GM12878 (cell line): ENCODE results near the gene BPIFA1. TPM values are rescaled to one million over a fixed set of nuclear protein-coding genes. Genes with fewer than 3 reads are reported as not detected.

Experiments used
- ATAC-seq: fragments of 200-7000 bp; cut with Tn5 transposase; 3 replicates; pipeline ENCODE4 v1.9.1; 2020; ENCODE audit warnings: mild to moderate bottlenecking, moderate library complexity
- BruUV-seq: library from RNA; stranded (reverse); fragments of 400-500 nt; replicated peaks from 2 replicates; lab custom pipeline; 2021; lab: Mats Ljungman, UMichigan
- CTCF ChIA-PET: fragments of 300-600 bp; sonication (Branson Sonifier 250); formaldehyde crosslinking; extraction: SDS; loops from one replicate; lab custom pipeline; 2021; ENCODE audit warnings: inconsistent platforms; lab: Yijun Ruan, JAX
- POLR2A ChIA-PET: fragments of 350-600 bp; formaldehyde crosslinking; extraction: SDS; loops from one replicate; lab custom pipeline; 2021; ENCODE audit warnings: inconsistent platforms; lab: Charles Lee
- RAD21 ChIA-PET: fragments of 300-600 bp; sonication (Branson Sonifier 250); formaldehyde crosslinking; loops from one replicate; lab custom pipeline; 2023; ENCODE audit warnings: antibody characterized with exemption; ENCODE audit not compliant: unreplicated experiment; lab: Charles Lee
- SMC1A ChIA-PET: fragments of 300-600 bp; sonication (Branson Sonifier 250); formaldehyde crosslinking; loops from one replicate; lab custom pipeline; 2023; ENCODE audit not compliant: unreplicated experiment, uncharacterized antibody; lab: Charles Lee
- DNase-seq: peaks from one replicate; pipeline ENCODE4 v3.0.0-alpha.2; 2011; ENCODE audit warnings: low read depth, low spot score
- FAIRE-seq: peaks from 3 replicates; lab custom pipeline; 2011; peaks lifted over from hg19 to GRCh38; lab: Jason Lieb, UNC
- H2AFZ ChIP-seq: 2 replicates; pipeline ENCODE4 v1.6.0; 2011; ENCODE audit warnings: low read depth, low read length, control low read depth; ENCODE audit not compliant: control insufficient read depth
- H3K27ac ChIP-seq: 2 replicates; pipeline ENCODE4 v1.5.1; 2011; ENCODE audit warnings: control low read depth; ENCODE audit not compliant: control insufficient read depth, insufficient read depth
- H3K27me3 ChIP-seq, 2 experiments: replicated peaks in 1 of 2; 2 replicates each; pipeline versions ENCODE4 v1.6.0 to v1.6.1; 2011; ENCODE audit warnings: low read length in 1 of 2; ENCODE audit not compliant: control insufficient read depth in 2 of 2, insufficient read depth in 2 of 2
- H3K36me3 ChIP-seq, 2 experiments: 2 replicates each; pipeline ENCODE4 v1.5.1; 2011; ENCODE audit warnings: low read length in 1 of 2; ENCODE audit not compliant: control insufficient read depth in 2 of 2, insufficient read depth in 2 of 2
- H3K4me1 ChIP-seq: 2 replicates; pipeline ENCODE4 v1.6.1; 2011; ENCODE audit warnings: mild to moderate bottlenecking, low read length, moderate library complexity, mixed read lengths; ENCODE audit not compliant: control insufficient read depth, insufficient read depth
- H3K4me2 ChIP-seq: 2 replicates; pipeline ENCODE4 v1.6.0; 2011; ENCODE audit warnings: control low read depth; ENCODE audit not compliant: control insufficient read depth, insufficient read depth
- H3K4me3 ChIP-seq: fragments of 200-600 bp; sonication (generic); 2 replicates; pipeline ENCODE4 v1.5.1; 2016
- H3K79me2 ChIP-seq: 2 replicates; pipeline ENCODE4 v1.6.0; 2011; ENCODE audit warnings: low read length; ENCODE audit not compliant: control insufficient read depth, insufficient read depth
- H3K9ac ChIP-seq: 2 replicates; pipeline ENCODE4 v1.8.0; 2011; ENCODE audit warnings: low read length, control low read depth, mixed read lengths; ENCODE audit not compliant: control insufficient read depth, insufficient read depth
- H3K9me3 ChIP-seq: replicated peaks from 3 replicates; pipeline ENCODE4 v1.5.1; 2011; ENCODE audit warnings: mild to moderate bottlenecking, low read length; ENCODE audit not compliant: control insufficient read depth, insufficient read depth
- H4K20me1 ChIP-seq: 2 replicates; pipeline ENCODE4 v1.6.0; 2011; ENCODE audit not compliant: control insufficient read depth, insufficient read depth
- CBX5 ChIP-seq: sonication (generic); IDR thresholded peaks from 2 replicates; pipeline ENCODE4 v1.6.1; 2016; ENCODE audit warnings: low read depth, moderate library complexity, mild to moderate bottlenecking, inconsistent platforms
- MEF2A ChIP-seq: IDR thresholded peaks from 2 replicates; pipeline ENCODE4 v1.6.1; 2011; ENCODE audit warnings: low read depth, mild to moderate bottlenecking, low read length, moderate library complexity; ENCODE audit not compliant: insufficient read depth
- MEF2B ChIP-seq: fragments of 450-650 bp; IDR thresholded peaks from 2 replicates; pipeline ENCODE4 v1.6.1; 2018; ENCODE audit warnings: mild to moderate bottlenecking, moderate library complexity; ENCODE audit not compliant: partially characterized antibody, poor library complexity, severe bottlenecking
- MTA3 ChIP-seq: IDR thresholded peaks from 2 replicates; pipeline ENCODE4 v1.6.1; 2012; ENCODE audit warnings: low read length, inconsistent platforms, borderline replicate concordance
- RELB ChIP-seq: fragments of 450-650 bp; IDR thresholded peaks from 2 replicates; pipeline ENCODE4 v1.6.1; 2017; ENCODE audit warnings: low read depth, mild to moderate bottlenecking, moderate library complexity
- SMARCA5 ChIP-seq: fragments of 450-650 bp; IDR thresholded peaks from 2 replicates; pipeline ENCODE4 v1.6.1; 2017; ENCODE audit warnings: mild to moderate bottlenecking
- SUPT20H ChIP-seq: IDR thresholded peaks from 2 replicates; pipeline ENCODE4 v1.6.1; 2011; ENCODE audit warnings: low read depth, mild to moderate bottlenecking, low read length, moderate library complexity, borderline replicate concordance; ENCODE audit not compliant: control insufficient read depth
- USF2 ChIP-seq: IDR thresholded peaks from 2 replicates; pipeline ENCODE4 v1.6.1; 2011; ENCODE audit warnings: low read depth, low read length, improper control_type of control experiment, borderline replicate concordance
- WGBS: methylation state at CpG from one replicate; pipeline ENCODE4 v1.1.6; 2016; ENCODE audit warnings: low lambda C conversion rate; ENCODE audit not compliant: insufficient replicate concordance, insufficient coverage; ENCODE audit errors: missing lambda C conversion rate; 5-methylcytosine and 5-hydroxymethylcytosine counted together
- in situ Hi-C: fragments of 300-500 bp; cut with MboI; formaldehyde crosslinking; loops from 9 replicates; pipeline ENCODE4 v1.14.3; 2018; ENCODE audit warnings: mixed read lengths
- intact Hi-C: fragments of 100-400 bp; cut with micrococcal nuclease; formaldehyde crosslinking; loops from one replicate; pipeline ENCODE4 v1.14.2; 2022; ENCODE audit not compliant: unreplicated experiment
- polyA plus RNA-seq, 11 experiments: library from polyadenylated mRNA; depleted of rRNA in 4 of 11; unstranded in 6 of 11; stranded (reverse) in 5 of 11; fragments of >200 nt; fragmentation: Nextera tagmentation in 4 of 11; fragmentation: Illumina TruSeq in 1 of 11; extraction: Ambion mirVana in 4 of 11; extraction: Trizol in 1 of 11; gene quantifications; 1 replicate in 1 of 11; 2 replicates in 10 of 11; pipeline versions ENCODE4 v1.2.1 to v1.2.3, GENCODE V29; 2011 to 2016; ENCODE audit warnings: inconsistent platforms in 2 of 11, missing spikeins in 2 of 11, low read depth in 1 of 11
- total RNA-seq, 4 experiments: library from RNA; depleted of rRNA in 3 of 4; stranded (reverse); fragments of >200 nt in 3 of 4; fragmentation: Illumina TruSeq in 1 of 4; extraction: Trizol in 1 of 4; gene quantifications; 2 replicates each; pipeline versions ENCODE4 v1.2.1 to v1.2.3, GENCODE V29; 2013 to 2021

BPIFA1 gene
- total and polyA plus RNA-seq, 10 of the 15 experiments (the other 5 are each of a cell fraction or from before 2014, with no cell fraction given) = not detected

- ChIA-PET RAD21 (no interaction called here), SMC1A (no interaction called here), CTCF (no interaction called here), POLR2A (no interaction called here)
- no TSS peak for BruUV-seq
- in situ Hi-C loops = no loop called here
- FAIRE-seq = no peak
- Histone ChIP-seq H3K9ac (no peak overlapping the region), H3K36me3 (no peaks in the 10 kb centered on the region), H2AFZ (no peak overlapping the region), H3K27ac (no peak overlapping the region), H3K27me3 (no peaks in the 10 kb centered on the region), H3K4me1 (no peaks in the 10 kb centered on the region), H3K79me2 (no peaks in the 10 kb centered on the region), H3K4me3 (no peak overlapping the region), H3K4me2 (no peak overlapping the region), H4K20me1 (no peaks in the 10 kb centered on the region), H3K9me3 (no peaks in the 10 kb centered on the region)
- DNase-seq = no peak
- TF ChIP-seq SMARCA5 = no peak
- TF ChIP-seq USF2 = no peak
- no peak for TF ChIP-seq CBX5
- TF ChIP-seq RELB = no peak
- TF ChIP-seq MEF2B = no peak
- TF ChIP-seq MTA3 = no peak
- TF ChIP-seq SUPT20H = no peak
- TF ChIP-seq MEF2A = no peak
- 28% methylated on average over 5 of the region's 5 CpGs for WGBS
- intact Hi-C loops = no loop called here
- no peak for ATAC-seq
These were observed 23.6 kb downstream of the BPIFA1 start for GRCh38 chr20:33259371-33259770.
